Measurements from ENCODE around the gene KCNN4.

GRCh38 chr19:43812688-43813087 is 31.9 kb upstream of the KCNN4 start:
- TF ChIP-seq, protein P1, sequence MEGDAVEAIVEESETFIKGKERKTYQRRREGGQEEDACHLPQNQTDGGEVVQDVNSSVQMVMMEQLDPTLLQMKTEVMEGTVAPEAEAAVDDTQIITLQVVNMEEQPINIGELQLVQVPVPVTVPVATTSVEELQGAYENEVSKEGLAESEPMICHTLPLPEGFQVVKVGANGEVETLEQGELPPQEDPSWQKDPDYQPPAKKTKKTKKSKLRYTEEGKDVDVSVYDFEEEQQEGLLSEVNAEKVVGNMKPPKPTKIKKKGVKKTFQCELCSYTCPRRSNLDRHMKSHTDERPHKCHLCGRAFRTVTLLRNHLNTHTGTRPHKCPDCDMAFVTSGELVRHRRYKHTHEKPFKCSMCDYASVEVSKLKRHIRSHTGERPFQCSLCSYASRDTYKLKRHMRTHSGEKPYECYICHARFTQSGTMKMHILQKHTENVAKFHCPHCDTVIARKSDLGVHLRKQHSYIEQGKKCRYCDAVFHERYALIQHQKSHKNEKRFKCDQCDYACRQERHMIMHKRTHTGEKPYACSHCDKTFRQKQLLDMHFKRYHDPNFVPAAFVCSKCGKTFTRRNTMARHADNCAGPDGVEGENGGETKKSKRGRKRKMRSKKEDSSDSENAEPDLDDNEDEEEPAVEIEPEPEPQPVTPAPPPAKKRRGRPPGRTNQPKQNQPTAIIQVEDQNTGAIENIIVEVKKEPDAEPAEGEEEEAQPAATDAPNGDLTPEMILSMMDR (conservative IDR thresholded peaks at IDR 0.05; ENCODE audit: low read depth in 2 of 2): no peak
- TF ChIP-seq POLR2AphosphoS5 (IDR thresholded peaks at IDR 0.05; ENCODE audit: low read depth) (no peak), CREB1 (CRISPR knock-in tag; IDR thresholded peaks at IDR 0.05; ENCODE audit: low read depth) (no peak), STAT1 (IDR thresholded peaks at IDR 0.05; ENCODE audit: unreplicated experiment) (no peak), EZH2phosphoT487 (IDR thresholded peaks at IDR 0.05; ENCODE audit: unreplicated experiment) (no peak), EZH2 (IDR thresholded peaks at IDR 0.05; ENCODE audit: low read depth, unreplicated experiment) (no peak), ZNF462 (CRISPR knock-in tag; IDR thresholded peaks at IDR 0.05) (no peak), NANOG (IDR thresholded peaks at IDR 0.05; ENCODE audit: borderline replicate concordance) (no peak)
- TF ChIP-seq, protein P2, sequence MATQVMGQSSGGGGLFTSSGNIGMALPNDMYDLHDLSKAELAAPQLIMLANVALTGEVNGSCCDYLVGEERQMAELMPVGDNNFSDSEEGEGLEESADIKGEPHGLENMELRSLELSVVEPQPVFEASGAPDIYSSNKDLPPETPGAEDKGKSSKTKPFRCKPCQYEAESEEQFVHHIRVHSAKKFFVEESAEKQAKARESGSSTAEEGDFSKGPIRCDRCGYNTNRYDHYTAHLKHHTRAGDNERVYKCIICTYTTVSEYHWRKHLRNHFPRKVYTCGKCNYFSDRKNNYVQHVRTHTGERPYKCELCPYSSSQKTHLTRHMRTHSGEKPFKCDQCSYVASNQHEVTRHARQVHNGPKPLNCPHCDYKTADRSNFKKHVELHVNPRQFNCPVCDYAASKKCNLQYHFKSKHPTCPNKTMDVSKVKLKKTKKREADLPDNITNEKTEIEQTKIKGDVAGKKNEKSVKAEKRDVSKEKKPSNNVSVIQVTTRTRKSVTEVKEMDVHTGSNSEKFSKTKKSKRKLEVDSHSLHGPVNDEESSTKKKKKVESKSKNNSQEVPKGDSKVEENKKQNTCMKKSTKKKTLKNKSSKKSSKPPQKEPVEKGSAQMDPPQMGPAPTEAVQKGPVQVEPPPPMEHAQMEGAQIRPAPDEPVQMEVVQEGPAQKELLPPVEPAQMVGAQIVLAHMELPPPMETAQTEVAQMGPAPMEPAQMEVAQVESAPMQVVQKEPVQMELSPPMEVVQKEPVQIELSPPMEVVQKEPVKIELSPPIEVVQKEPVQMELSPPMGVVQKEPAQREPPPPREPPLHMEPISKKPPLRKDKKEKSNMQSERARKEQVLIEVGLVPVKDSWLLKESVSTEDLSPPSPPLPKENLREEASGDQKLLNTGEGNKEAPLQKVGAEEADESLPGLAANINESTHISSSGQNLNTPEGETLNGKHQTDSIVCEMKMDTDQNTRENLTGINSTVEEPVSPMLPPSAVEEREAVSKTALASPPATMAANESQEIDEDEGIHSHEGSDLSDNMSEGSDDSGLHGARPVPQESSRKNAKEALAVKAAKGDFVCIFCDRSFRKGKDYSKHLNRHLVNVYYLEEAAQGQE (IDR thresholded peaks at IDR 0.05; ENCODE audit: unreplicated experiment): no peak
